HL-60 (cell line): ENCODE measurements around the gene ST6GAL1.

Source experiments
- CTCF ChIP-seq: IDR thresholded peaks from one replicate; pipeline ENCODE4 v1.5.1; 2011; ENCODE audit warnings: low read length, control low read depth, inconsistent platforms; ENCODE audit not compliant: insufficient read depth
- POLR2AphosphoS5 ChIP-seq: IDR thresholded peaks from 2 replicates; pipeline ENCODE4 v1.6.1; 2012; ENCODE audit warnings: low read depth
- REST ChIP-seq: IDR thresholded peaks from 2 replicates; pipeline ENCODE4 v1.6.1; 2012; ENCODE audit warnings: low read depth; ENCODE audit not compliant: insufficient replicate concordance
- SPI1 ChIP-seq: IDR thresholded peaks from 2 replicates; pipeline ENCODE4 v1.6.1; 2012; ENCODE audit warnings: low read depth, mild to moderate bottlenecking, borderline replicate concordance

GRCh38 chr3:187102073-187102634 is 171.8 kb downstream of the ST6GAL1 start:
- TF ChIP-seq CTCF (no peak), POLR2AphosphoS5 (no peak), REST (no peak), SPI1 (no peak)
